Measurements from ENCODE around the gene PTGIS. TPM values are rescaled to one million over a fixed set of nuclear protein-coding genes. Genes with fewer than 3 reads are reported as not detected.
A peak's percentile ranks its signal among the peaks of the same experiment; 100 is the strongest.
"Not testable (repeated sequence)": the region's sequence is repeated elsewhere in the genome, so short reads cannot be mapped to it uniquely, and the experiment has no call there.

Gene PTGIS
- total RNA-seq, 1 donor: 89.8 TPM

DNA sequence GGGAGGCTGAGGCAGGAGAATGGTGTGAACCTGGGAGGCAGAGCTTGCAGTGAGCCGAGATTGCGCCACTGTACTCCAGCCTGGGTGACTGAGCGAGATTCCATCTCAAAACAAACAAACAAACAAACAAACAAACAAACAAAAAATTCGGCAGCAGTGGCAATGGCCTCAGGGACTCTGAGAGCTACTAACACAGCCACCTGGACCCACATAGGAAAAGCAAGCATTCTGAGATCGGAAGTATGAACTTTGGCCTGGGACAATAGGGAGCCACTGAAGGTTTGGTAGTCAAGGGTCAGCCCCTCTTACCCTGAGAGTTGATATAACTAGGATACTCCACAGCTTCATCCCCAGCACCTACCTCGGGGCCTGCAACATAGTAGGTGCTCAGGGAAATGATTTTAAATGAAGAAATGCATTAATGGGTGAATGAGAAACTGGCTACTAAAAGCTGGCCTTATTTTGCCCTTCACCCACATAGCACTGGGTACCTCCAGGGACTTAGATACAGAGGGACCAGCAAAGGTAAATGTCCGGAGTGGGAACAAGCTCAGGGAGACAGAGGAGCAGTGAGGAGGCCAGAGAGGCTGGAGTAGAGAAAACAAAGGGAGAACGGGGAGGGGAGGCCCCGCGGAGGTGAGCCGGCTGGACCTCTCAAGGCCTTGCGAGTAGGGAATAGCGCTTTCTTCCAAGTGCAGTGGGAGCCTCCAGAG, 46.6 kb upstream of the PTGIS start:
- H3K4me1 ChIP-seq (ENCODE audit: insufficient read depth, low read length): peaks cover 7% of the 10 kb centered on the region
- TF ChIP-seq, protein P1, sequence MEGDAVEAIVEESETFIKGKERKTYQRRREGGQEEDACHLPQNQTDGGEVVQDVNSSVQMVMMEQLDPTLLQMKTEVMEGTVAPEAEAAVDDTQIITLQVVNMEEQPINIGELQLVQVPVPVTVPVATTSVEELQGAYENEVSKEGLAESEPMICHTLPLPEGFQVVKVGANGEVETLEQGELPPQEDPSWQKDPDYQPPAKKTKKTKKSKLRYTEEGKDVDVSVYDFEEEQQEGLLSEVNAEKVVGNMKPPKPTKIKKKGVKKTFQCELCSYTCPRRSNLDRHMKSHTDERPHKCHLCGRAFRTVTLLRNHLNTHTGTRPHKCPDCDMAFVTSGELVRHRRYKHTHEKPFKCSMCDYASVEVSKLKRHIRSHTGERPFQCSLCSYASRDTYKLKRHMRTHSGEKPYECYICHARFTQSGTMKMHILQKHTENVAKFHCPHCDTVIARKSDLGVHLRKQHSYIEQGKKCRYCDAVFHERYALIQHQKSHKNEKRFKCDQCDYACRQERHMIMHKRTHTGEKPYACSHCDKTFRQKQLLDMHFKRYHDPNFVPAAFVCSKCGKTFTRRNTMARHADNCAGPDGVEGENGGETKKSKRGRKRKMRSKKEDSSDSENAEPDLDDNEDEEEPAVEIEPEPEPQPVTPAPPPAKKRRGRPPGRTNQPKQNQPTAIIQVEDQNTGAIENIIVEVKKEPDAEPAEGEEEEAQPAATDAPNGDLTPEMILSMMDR (IDR thresholded peaks at IDR 0.05; ENCODE audit: extremely low read depth, low read depth, low read length): no peak
- H3K27ac ChIP-seq (ENCODE audit: low read depth, low read length): no peak overlapping the region
- no peak for DNase-seq (ENCODE audit: insufficient read length, low spot score, missing footprints)
- no peak overlapping the region for H2AFZ ChIP-seq (ENCODE audit: low read length)
- H3K4me2 ChIP-seq (ENCODE audit: insufficient read depth, low read length): no peak overlapping the region
- H3K9me3 ChIP-seq (ENCODE audit: low read depth, low read length): no peaks in the 10 kb centered on the region
- no peaks in the 10 kb centered on the region for H3K79me2 ChIP-seq (ENCODE audit: insufficient read depth, low read length)
- H4K20me1 ChIP-seq (ENCODE audit: insufficient read depth, low read length): no peaks in the 10 kb centered on the region
- no peaks in the 10 kb centered on the region for H3K27me3 ChIP-seq (ENCODE audit: insufficient read depth, low read length)
- no peaks in the 10 kb centered on the region for H3K36me3 ChIP-seq (ENCODE audit: insufficient read depth, low read length)
- H3K4me3 ChIP-seq (ENCODE audit: insufficient read depth, low read length): no peak overlapping the region

DNA sequence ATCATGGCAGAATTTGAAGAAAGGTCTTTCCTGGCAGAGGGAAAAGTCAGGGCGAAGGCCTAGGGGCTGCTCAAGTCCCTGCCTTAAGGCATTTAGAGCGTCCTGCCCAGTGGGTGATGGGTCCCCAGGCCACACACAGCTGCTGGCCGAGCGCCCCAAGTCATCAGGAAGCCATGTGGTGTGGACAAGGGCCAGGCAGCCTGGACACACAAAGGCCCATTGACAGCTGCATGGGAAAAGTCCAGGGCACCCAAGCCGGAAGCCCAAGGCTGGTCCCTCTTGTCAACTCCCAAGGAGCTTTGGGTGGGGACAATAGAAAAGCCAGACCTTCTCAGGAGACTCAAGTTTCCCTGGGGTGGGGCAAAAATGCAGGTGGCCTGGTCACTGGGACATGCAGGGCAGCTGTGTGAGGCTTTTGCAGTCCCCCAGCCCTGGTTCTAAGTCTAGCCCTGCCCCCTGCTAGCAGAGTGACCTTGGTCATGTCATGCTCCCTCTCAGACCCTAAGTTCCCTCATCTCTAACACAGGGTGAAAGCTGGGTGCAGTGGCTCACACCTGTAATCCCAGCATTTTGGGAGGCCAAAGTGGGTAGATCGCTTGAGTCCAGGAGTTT, 44.3 kb upstream of the PTGIS start:
- H3K4me3 ChIP-seq (ENCODE audit: insufficient read depth, low read length): no peak overlapping the region
- H3K27me3 ChIP-seq (ENCODE audit: insufficient read depth, low read length): peaks cover 6% of the 10 kb centered on the region
- TF ChIP-seq, protein P1 (IDR thresholded peaks at IDR 0.05; ENCODE audit: extremely low read depth, low read depth, low read length): no peak
- H2AFZ ChIP-seq (ENCODE audit: low read length): no peak overlapping the region
- H3K79me2 ChIP-seq (ENCODE audit: insufficient read depth, low read length): no peaks in the 10 kb centered on the region
- no peak for DNase-seq (ENCODE audit: insufficient read length, low spot score, missing footprints)
- H3K27ac ChIP-seq (ENCODE audit: low read depth, low read length): no peak overlapping the region
- H3K36me3 ChIP-seq (ENCODE audit: insufficient read depth, low read length): no peaks in the 10 kb centered on the region
- no peaks in the 10 kb centered on the region for H4K20me1 ChIP-seq (ENCODE audit: insufficient read depth, low read length)
- no peak overlapping the region for H3K4me2 ChIP-seq (ENCODE audit: insufficient read depth, low read length)
- no peaks in the 10 kb centered on the region for H3K9me3 ChIP-seq (ENCODE audit: low read depth, low read length)
- peaks cover 7% of the 10 kb centered on the region for H3K4me1 ChIP-seq (ENCODE audit: insufficient read depth, low read length)

DNA sequence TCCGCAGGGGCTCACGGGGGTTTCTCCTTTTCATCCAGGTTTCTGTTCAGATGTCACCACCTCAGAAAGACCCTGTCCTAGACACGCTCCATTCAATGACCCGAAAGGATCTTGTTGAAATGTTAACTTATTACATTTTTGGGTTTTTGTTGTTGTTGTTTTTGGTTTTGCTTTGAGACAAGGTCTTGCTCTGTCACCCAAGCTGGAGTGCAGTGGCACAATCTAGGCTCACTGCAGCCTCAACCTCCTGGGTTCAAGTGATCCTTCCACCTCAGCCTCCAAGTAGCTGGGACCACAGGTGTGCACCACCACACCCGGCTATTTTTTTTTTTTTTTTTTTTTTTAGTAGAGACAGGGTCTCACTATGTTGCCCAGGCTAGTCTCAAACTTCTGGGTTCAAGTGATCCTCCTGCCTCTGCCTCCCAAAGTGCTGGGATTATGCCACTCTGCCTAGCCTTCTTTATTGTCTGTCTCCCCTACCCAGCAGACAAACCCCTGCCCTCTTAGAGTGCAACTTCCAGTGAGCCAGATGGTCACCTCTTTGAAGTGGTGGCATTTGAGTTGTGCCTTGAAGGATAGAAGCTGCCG, 43.7 kb upstream of the PTGIS start:
- not testable (repeated sequence) for H3K4me1 ChIP-seq (ENCODE audit: insufficient read depth, low read length); H3K36me3 ChIP-seq (ENCODE audit: insufficient read depth, low read length); H4K20me1 ChIP-seq (ENCODE audit: insufficient read depth, low read length); DNase-seq (ENCODE audit: insufficient read length, low spot score, missing footprints); H3K9me3 ChIP-seq (ENCODE audit: low read depth, low read length); H3K27me3 ChIP-seq (ENCODE audit: insufficient read depth, low read length); H3K27ac ChIP-seq (ENCODE audit: low read depth, low read length); H3K79me2 ChIP-seq (ENCODE audit: insufficient read depth, low read length)
- Histone ChIP-seq H2AFZ (ENCODE audit: low read length) (peak overlapping the region; percentile 62), H3K4me3 (ENCODE audit: insufficient read depth, low read length) (peak overlapping the region; percentile 57), H3K4me2 (ENCODE audit: insufficient read depth, low read length) (peak overlapping the region; percentile 88)

DNA sequence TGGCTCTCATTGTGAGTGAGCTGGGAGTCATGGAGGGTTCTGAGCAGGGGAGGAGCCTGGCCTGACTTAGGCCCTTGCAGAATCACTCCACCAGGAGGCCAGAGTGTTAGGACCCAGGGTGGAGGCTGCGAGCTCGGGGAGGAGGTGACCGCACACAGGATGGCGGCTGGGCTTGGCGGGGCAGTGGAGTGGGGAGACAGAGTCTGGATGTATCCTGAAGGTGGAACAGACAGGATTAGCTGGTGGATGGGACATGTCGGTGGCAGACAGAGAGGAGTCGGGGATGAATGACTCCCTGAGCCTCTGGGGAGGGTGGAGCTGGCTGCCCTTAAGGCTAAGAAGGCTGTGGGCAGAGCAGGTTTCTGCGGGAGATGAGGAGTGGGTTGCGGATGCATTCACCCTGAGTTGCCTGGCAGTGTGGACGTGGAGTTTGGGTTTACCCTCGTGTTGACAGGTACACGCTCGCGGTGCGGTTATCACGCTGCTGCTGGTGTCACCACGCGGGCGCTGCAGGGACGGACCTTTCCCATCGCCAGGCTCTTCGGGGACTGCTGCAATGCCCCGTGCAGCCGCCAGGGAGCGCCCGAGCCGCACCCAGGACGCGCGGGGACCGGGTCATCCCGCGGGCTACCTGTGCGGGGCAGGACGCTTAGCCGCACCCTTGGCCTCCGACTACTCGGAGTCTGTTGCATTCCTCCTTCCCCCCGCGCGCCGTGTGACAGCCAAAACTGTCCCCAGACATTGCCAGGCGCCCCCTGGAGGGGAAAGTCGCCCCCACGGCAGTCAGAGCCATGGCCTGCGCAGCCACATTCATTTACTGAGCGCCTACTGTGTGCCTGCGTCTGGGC, 43.0 kb upstream of the PTGIS start:
- H3K36me3 ChIP-seq (ENCODE audit: insufficient read depth, low read length): no peaks in the 10 kb centered on the region
- DNase-seq (ENCODE audit: insufficient read length, low spot score, missing footprints): peak; percentile 94
- peaks cover 6% of the 10 kb centered on the region for H3K27me3 ChIP-seq (ENCODE audit: insufficient read depth, low read length)
- TF ChIP-seq, protein P1 (IDR thresholded peaks at IDR 0.05; ENCODE audit: extremely low read depth, low read depth, low read length): peak; percentile 83
- H3K4me2 ChIP-seq (ENCODE audit: insufficient read depth, low read length): peak overlapping the region; percentile 88
- peak overlapping the region; percentile 93 for H2AFZ ChIP-seq (ENCODE audit: low read length)
- H3K9me3 ChIP-seq (ENCODE audit: low read depth, low read length): no peaks in the 10 kb centered on the region
- peaks cover 8% of the 10 kb centered on the region for H3K4me1 ChIP-seq (ENCODE audit: insufficient read depth, low read length)
- no peaks in the 10 kb centered on the region for H4K20me1 ChIP-seq (ENCODE audit: insufficient read depth, low read length)
- H3K27ac ChIP-seq (ENCODE audit: low read depth, low read length): no peak overlapping the region
- peak overlapping the region; percentile 57 for H3K4me3 ChIP-seq (ENCODE audit: insufficient read depth, low read length)
- H3K79me2 ChIP-seq (ENCODE audit: insufficient read depth, low read length): no peaks in the 10 kb centered on the region
